SK-N-SH treated with all-trans-retinoic acid at 6 μM for 48 hours (cell line): ENCODE data around the gene GGA3.

Experiments used
- ARNTL ChIP-seq: fragments of 450-650 bp; formaldehyde crosslinking; IDR thresholded peaks from 2 replicates; pipeline ENCODE4 v1.5.0; 2020; ENCODE audit warnings: low read depth, mild to moderate bottlenecking, moderate library complexity, borderline replicate concordance
- RARB ChIP-seq: fragments of 250-450 bp; sonication (Bioruptor Pico); IDR thresholded peaks from 2 replicates; pipeline ENCODE4 v1.8.0; 2021; ENCODE audit warnings: mild to moderate bottlenecking, moderate library complexity
- TOX ChIP-seq: fragments of 250-450 bp; sonication (Bioruptor Pico); IDR thresholded peaks from 2 replicates; pipeline ENCODE4 v1.8.0; 2021; ENCODE audit warnings: mild to moderate bottlenecking, moderate library complexity, borderline replicate concordance
- ZFP3 ChIP-seq: fragments of 250-450 bp; sonication (Bioruptor Pico); IDR thresholded peaks from 2 replicates; pipeline ENCODE4 v1.5.0; 2020; ENCODE audit warnings: mild to moderate bottlenecking, moderate library complexity

- TF ChIP-seq ARNTL (CRISPR knock-in tag) (no peak), TOX (no peak), RARB (CRISPR knock-in tag) (no peak), ZFP3 (CRISPR knock-in tag) (no peak)
These were observed 56.2 kb downstream of the GGA3 start, which contains the start of gene NUP85 for GRCh38 chr17:75205037-75205792.
